ENCODE data around the gene GABRG3. TPM values are rescaled to one million over a fixed set of nuclear protein-coding genes. Genes with fewer than 3 reads are reported as not detected.

The GABRG3 gene
- total RNA-seq, 1 experiment from 2014 or later = 0.15 TPM

GRCh38 chr15:27464941-27465612 lies 494.1 kb downstream of the GABRG3 start:
- Histone ChIP-seq H3K79me1 (ENCODE audit: insufficient read depth, low read depth, low read length, poor library complexity, severe bottlenecking) (no peaks in the 10 kb centered on the region), H3T11ph (ENCODE audit: low read length) (no peak overlapping the region), H2BK12ac (ENCODE audit: insufficient read length, low read depth, low read length) (no peak overlapping the region), H3K56ac (ENCODE audit: insufficient read length, low read depth, low read length) (no peak overlapping the region), H2AFZ (ENCODE audit: low read length) (no peak overlapping the region), H3K23me2 (ENCODE audit: insufficient read length, low read depth, low read length, poor library complexity, severe bottlenecking) (no peaks in the 10 kb centered on the region), H2BK120ac (ENCODE audit: low read depth, low read length, poor library complexity, severe bottlenecking) (no peak overlapping the region), H3K14ac (ENCODE audit: insufficient read depth, low read length) (no peak overlapping the region), H2BK5ac (ENCODE audit: insufficient read length, low read length) (no peak overlapping the region), H3K27me3 (ENCODE audit: insufficient read depth, low read length) (no peaks in the 10 kb centered on the region), H3K4me2 (ENCODE audit: insufficient read depth, insufficient read length, low read length) (no peak overlapping the region), H4K5ac (ENCODE audit: insufficient read length, low read depth, low read length) (no peak overlapping the region), H3K18ac (ENCODE audit: insufficient read length, low read depth, low read length) (no peak overlapping the region), H3K9me3 (ENCODE audit: control insufficient read depth, low read depth, low read length) (no peaks in the 10 kb centered on the region), H3K27ac (ENCODE audit: insufficient read length, low read depth, low read length) (no peak overlapping the region), H3K79me2 (ENCODE audit: insufficient read depth, low read length) (no peaks in the 10 kb centered on the region), H3K4me1 (ENCODE audit: insufficient read depth, low read length) (no peaks in the 10 kb centered on the region), H4K91ac (ENCODE audit: insufficient read length, low read depth, low read length) (no peak overlapping the region), H2AK5ac (ENCODE audit: insufficient read length, low read length) (no peak overlapping the region), H2BK15ac (ENCODE audit: low read depth, low read length) (no peak overlapping the region), H2BK20ac (ENCODE audit: low read depth, low read length, poor library complexity, severe bottlenecking) (no peak overlapping the region), H3K23ac (ENCODE audit: insufficient read length, low read depth, low read length) (no peak overlapping the region), H4K20me1 (ENCODE audit: control insufficient read depth, insufficient read depth, insufficient read length) (no peaks in the 10 kb centered on the region), H3K4ac (ENCODE audit: low read depth, low read length) (no peak overlapping the region), H3K9ac (ENCODE audit: extremely low read depth, insufficient read length, low read length) (no peak overlapping the region), H4K8ac (replicated peaks; ENCODE audit: insufficient read length, low read depth, low read length) (no peak overlapping the region)
- Mint-ChIP-seq H3K4me1 (peaks cover 0 to 5% of the 10 kb centered on the region in 2 experiments; a peak in 1 of 4 replicates), H3K27me3 (ENCODE audit: low read depth) (no peaks in the 10 kb centered on the region), H3K27ac (no peak overlapping the region), H3K36me3 (ENCODE audit: insufficient read depth in 1 of 3, low read depth in 3 of 3) (peaks cover 0 to 5% (median 0%) of the 10 kb centered on the region in 3 experiments; a peak in 2 of 7 replicates), H3K4me3 (no peak overlapping the region), H3K9me3 (no peaks in the 10 kb centered on the region; a peak in 2 of 5 replicates)
- no CpG with 5 or more reads among the region's 10 CpGs for WGBS (ENCODE audit: extremely low coverage, insufficient read length, low lambda C conversion rate)
- TF ChIP-seq CTCF (conservative IDR thresholded peaks at IDR 0.05) = no peak
- no peak for DNase-seq
